Smooth muscle cell (in vitro differentiated cells): ENCODE measurements around the gene PRODH2. TPM values are rescaled to one million over a fixed set of nuclear protein-coding genes. Genes with fewer than 3 reads are reported as not detected.
"Not testable (repeated sequence)": the region's sequence is repeated elsewhere in the genome, so short reads cannot be mapped to it uniquely, and the experiment has no call there.

Source experiments
- DNase-seq: peaks from one replicate; lab custom pipeline; 2025; ENCODE audit not compliant: unreplicated experiment; lab: John Stamatoyannopoulos, UW
- H2AFZ ChIP-seq: fragments of 200-600 bp; sonication (generic); 2 replicates; pipeline ENCODE4 v1.6.0; 2016; ENCODE audit warnings: antibody characterized with exemption, low read depth, mild to moderate bottlenecking
- H3F3A ChIP-seq: fragments of 200-600 bp; sonication (generic); 2 replicates; pipeline ENCODE4 v1.6.0; 2017; ENCODE audit warnings: antibody characterized with exemption, low read depth
- H3K27ac ChIP-seq: fragments of 200-600 bp; sonication (generic); 2 replicates; pipeline ENCODE4 v1.5.1; 2016; ENCODE audit warnings: low read depth, mild to moderate bottlenecking
- H3K27me3 ChIP-seq: fragments of 200-600 bp; sonication (generic); 2 replicates; pipeline ENCODE4 v1.6.1; 2016; ENCODE audit warnings: low read depth, mild to moderate bottlenecking
- H3K36me3 ChIP-seq: fragments of 200-600 bp; sonication (generic); 2 replicates; pipeline ENCODE4 v1.5.1; 2016; ENCODE audit warnings: low read depth
- H3K4me1 ChIP-seq: fragments of 200-600 bp; sonication (generic); 2 replicates; pipeline ENCODE4 v1.5.1; 2016; ENCODE audit warnings: low read depth
- H3K4me2 ChIP-seq: fragments of 200-600 bp; sonication (generic); 2 replicates; pipeline ENCODE4 v1.6.0; 2016; ENCODE audit warnings: mild to moderate bottlenecking
- H3K4me3 ChIP-seq: fragments of 200-600 bp; sonication (generic); 2 replicates; pipeline ENCODE4 v1.5.1; 2016; ENCODE audit warnings: mild to moderate bottlenecking
- H3K79me2 ChIP-seq: fragments of 200-600 bp; sonication (generic); 2 replicates; pipeline ENCODE4 v1.6.0; 2016; ENCODE audit warnings: low read depth, mild to moderate bottlenecking
- H3K9ac ChIP-seq: fragments of 200-600 bp; sonication (generic); 2 replicates; pipeline ENCODE4 v1.6.0; 2016; ENCODE audit warnings: low read depth
- H3K9me3 ChIP-seq: fragments of 200-600 bp; sonication (generic); replicated peaks from 2 replicates; pipeline ENCODE4 v1.5.1; 2016; ENCODE audit warnings: low read depth
- H4K20me1 ChIP-seq: fragments of 200-600 bp; sonication (generic); 2 replicates; pipeline ENCODE4 v1.6.0; 2016; ENCODE audit warnings: low read depth
- WGBS: methylation state at CpG from one replicate; pipeline ENCODE4 v1.1.7; 2016; ENCODE audit warnings: low lambda C conversion rate; 5-methylcytosine and 5-hydroxymethylcytosine counted together
- polyA plus RNA-seq: library from polyadenylated mRNA; unstranded; fragments of >200 nt; fragmentation: Nextera tagmentation; extraction: Ambion mirVana; gene quantifications from 2 replicates; pipeline ENCODE4 v1.2.1, GENCODE V29; 2016
- total RNA-seq: library from RNA; depleted of rRNA; stranded (reverse); fragments of >200 nt; gene quantifications from 2 replicates; pipeline ENCODE4 v1.2.3, GENCODE V29; 2014
- TF ChIP-seq, protein P1 (sequence below): fragments of 200-600 bp; sonication (generic); IDR thresholded peaks from 2 replicates; pipeline ENCODE4 v1.5.1; 2017; ENCODE audit warnings: borderline replicate concordance, mild to moderate bottlenecking, antibody characterized with exemption; ENCODE audit not compliant: insufficient read depth, poor library complexity, severe bottlenecking

Gene PRODH2
- total and polyA plus RNA-seq, 2 experiments from 2014 or later = not detected

DNA sequence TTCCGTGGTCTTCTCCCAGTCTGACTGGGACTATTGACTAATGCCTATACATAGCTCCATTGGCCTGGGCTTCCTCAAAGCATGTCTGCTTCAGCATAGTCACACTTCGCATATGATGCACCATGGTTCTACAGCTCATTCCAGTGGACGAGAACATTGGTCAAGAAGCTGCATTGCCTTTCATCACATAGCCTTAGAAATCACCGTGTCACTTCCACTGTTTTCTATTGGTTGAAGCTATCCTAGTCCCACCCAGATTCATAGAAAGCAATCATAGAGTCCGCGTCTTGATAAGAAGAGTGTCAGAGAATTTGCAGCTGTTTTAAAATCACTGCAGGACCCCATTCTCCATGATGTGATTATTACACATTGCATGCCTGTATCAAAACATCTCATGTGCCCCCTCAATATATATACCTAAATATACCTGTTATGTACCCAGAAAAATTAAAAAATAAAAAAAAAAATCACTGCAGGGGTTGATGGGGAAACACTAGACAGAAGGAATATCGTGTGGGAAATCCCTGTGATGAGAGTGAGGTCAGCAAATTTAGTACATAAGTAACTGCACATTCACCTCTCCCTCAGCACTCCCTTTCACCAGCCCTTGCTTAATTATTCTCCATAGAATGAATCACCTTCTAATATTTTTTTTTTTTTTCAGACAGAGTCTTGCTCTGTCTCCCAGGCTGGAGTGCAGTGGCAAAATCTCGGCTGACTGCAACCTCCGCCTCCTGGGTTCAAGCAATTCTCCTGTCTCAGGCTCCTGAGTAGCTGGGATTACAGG, 39.4 kb downstream of the PRODH2 start:
- WGBS = 69% methylated on average over 9 of the region's 9 CpGs
- H3K36me3 ChIP-seq = no peaks in the 10 kb centered on the region
- no peak overlapping the region for H3K4me3 ChIP-seq
- H3K4me2 ChIP-seq = no peak overlapping the region
- no peaks in the 10 kb centered on the region for H3K79me2 ChIP-seq
- H3K9ac ChIP-seq = no peak overlapping the region
- H2AFZ ChIP-seq = no peak overlapping the region
- no peaks in the 10 kb centered on the region for H3F3A ChIP-seq
- H4K20me1 ChIP-seq = no peaks in the 10 kb centered on the region
- DNase-seq = no peak
- H3K27me3 ChIP-seq = no peaks in the 10 kb centered on the region
- H3K9me3 ChIP-seq = no peaks in the 10 kb centered on the region
- H3K27ac ChIP-seq = no peak overlapping the region
- TF ChIP-seq, protein P1, sequence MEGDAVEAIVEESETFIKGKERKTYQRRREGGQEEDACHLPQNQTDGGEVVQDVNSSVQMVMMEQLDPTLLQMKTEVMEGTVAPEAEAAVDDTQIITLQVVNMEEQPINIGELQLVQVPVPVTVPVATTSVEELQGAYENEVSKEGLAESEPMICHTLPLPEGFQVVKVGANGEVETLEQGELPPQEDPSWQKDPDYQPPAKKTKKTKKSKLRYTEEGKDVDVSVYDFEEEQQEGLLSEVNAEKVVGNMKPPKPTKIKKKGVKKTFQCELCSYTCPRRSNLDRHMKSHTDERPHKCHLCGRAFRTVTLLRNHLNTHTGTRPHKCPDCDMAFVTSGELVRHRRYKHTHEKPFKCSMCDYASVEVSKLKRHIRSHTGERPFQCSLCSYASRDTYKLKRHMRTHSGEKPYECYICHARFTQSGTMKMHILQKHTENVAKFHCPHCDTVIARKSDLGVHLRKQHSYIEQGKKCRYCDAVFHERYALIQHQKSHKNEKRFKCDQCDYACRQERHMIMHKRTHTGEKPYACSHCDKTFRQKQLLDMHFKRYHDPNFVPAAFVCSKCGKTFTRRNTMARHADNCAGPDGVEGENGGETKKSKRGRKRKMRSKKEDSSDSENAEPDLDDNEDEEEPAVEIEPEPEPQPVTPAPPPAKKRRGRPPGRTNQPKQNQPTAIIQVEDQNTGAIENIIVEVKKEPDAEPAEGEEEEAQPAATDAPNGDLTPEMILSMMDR = no peak
- peaks cover 6% of the 10 kb centered on the region for H3K4me1 ChIP-seq

DNA sequence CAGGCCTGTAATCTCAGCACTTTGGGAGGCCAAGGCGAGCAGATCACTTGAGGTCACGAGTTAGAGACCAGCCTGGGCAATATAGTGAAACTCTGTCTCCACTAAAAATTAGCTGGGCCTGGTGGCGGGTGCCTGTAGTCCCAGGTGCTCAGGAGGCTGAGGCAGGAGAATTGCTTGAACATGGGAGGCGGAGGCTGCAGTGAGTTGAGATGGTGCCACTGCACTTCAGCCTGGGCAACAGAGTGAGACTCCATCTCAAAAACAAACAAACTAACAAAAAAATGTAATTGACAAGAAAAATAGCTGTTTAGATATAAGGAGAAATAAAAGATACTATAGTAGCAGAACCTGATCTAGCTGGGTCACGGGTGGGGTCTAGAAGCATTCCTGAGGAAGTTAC, 40.3 kb downstream of the PRODH2 start:
- not testable (repeated sequence) for H3K4me2 ChIP-seq, H3K4me3 ChIP-seq, H3K27me3 ChIP-seq, H2AFZ ChIP-seq, H3K36me3 ChIP-seq, H3K79me2 ChIP-seq, H3K4me1 ChIP-seq, H3K9me3 ChIP-seq, DNase-seq, H3F3A ChIP-seq, H3K27ac ChIP-seq, H3K9ac ChIP-seq, H4K20me1 ChIP-seq
- 89% methylated on average over 5 of the region's 5 CpGs for WGBS

DNA sequence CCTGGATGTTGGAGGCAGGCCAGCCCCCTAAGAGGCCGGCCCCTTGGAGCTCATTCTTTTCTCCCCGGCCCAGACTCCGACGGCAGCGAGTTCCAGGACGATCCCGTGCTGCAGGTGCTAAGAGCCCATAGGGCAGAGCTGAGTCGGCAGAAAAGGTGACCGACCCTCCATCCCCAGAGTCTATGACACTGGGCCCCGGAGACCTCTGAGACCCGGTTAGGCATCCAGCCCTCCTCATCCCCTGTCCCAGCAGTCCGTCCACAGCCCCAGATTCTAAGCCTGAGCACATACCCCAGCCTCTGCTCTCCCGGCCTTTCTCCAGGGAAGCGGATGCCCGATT, 44.6 kb downstream of the PRODH2 start:
- 83% methylated on average over 14 of the region's 15 CpGs for WGBS

GRCh38 chr19:35767288-35768081, 45.2 kb downstream of the PRODH2 start:
- Histone ChIP-seq H4K20me1 (no peaks in the 10 kb centered on the region), H3K4me2 (no peak overlapping the region), H3K36me3 (no peaks in the 10 kb centered on the region), H3K9me3 (no peaks in the 10 kb centered on the region), H3K79me2 (no peaks in the 10 kb centered on the region), H2AFZ (no peak overlapping the region), H3K27ac (no peak overlapping the region), H3K4me3 (no peak overlapping the region), H3K9ac (no peak overlapping the region), H3K4me1 (no peaks in the 10 kb centered on the region), H3K27me3 (no peaks in the 10 kb centered on the region), H3F3A (no peaks in the 10 kb centered on the region)
- DNase-seq = no peak
- 80% methylated on average over 26 of the region's 34 CpGs for WGBS
- TF ChIP-seq, protein P1 = no peak

More for the DNA sequence above, 44.6 kb downstream of the PRODH2 start:
- TF ChIP-seq, protein P1 = no peak
- no peak overlapping the region for H3K27ac ChIP-seq
- DNase-seq = no peak
- no peak overlapping the region for H3K4me2 ChIP-seq
- no peaks in the 10 kb centered on the region for H3K4me1 ChIP-seq
- H3K36me3 ChIP-seq = no peaks in the 10 kb centered on the region
- no peak overlapping the region for H3K4me3 ChIP-seq
- H3K27me3 ChIP-seq = no peaks in the 10 kb centered on the region
- no peaks in the 10 kb centered on the region for H3F3A ChIP-seq
- no peaks in the 10 kb centered on the region for H3K9me3 ChIP-seq
- H2AFZ ChIP-seq = no peak overlapping the region
- H4K20me1 ChIP-seq = no peaks in the 10 kb centered on the region
- H3K9ac ChIP-seq = no peak overlapping the region
- no peaks in the 10 kb centered on the region for H3K79me2 ChIP-seq
